ENCODE results near the gene MIA. TPM values are rescaled to one million over a fixed set of nuclear protein-coding genes. Genes with fewer than 3 reads are reported as not detected.
"Not testable (repeated sequence)": the region's sequence is repeated elsewhere in the genome, so short reads cannot be mapped to it uniquely, and the experiment has no call there.

MIA gene
- total RNA-seq, 2 experiments from 2014 or later, result 1.00 TPM; not detected in 1

DNA sequence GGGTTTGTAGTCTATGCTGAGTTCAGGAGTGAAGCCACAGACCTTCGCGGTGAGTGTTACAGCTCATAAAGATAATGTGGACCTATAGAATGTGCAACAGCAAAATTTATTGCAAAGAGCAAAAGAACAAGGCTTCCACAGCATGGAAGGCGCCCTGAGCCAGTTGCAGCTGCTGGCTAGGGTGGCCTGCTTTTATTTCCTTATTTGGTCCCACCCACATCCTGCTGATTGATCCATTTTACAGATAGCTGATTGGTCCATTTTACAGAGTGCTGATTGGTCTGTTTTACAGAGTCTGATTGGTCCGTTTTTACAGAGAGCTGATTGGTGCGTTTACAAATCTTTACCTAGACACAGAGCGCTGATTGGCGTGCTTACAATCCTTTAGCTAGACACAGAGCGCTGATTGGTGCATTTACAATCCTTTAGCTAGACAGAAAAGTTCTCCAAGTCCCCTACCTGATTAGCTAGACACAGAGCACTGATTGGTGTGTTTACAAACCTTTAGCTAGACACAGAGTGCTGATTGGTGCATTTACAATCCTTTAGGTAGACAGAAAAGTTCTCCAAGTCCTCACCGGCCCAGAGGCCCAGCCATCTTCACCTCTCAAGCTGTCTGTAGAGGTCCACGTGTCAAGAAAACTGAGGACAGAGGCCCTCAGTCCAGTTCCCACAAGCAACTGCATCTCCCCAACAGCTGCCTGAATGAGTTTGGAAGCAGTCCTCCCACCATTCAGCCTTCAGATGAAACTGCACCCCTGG is 4.0 kb upstream of the MIA start:
- H3K36me3 Mint-ChIP-seq, result peaks cover 24% of the 10 kb centered on the region
- DNase-seq; H3K4me3 Mint-ChIP-seq; H3K27ac Mint-ChIP-seq; H3K9me3 Mint-ChIP-seq; intact Hi-C loops (cut with micrococcal nuclease); H3K27me3 Mint-ChIP-seq: not testable (repeated sequence)
- POLR2A ChIA-PET, result interaction anchor here (1.5 kb wide), 1 partner anchor 21 kb away, joined by 7 read pairs; the partner anchor contains the start of gene ACTMAP
- peaks cover 15% of the 10 kb centered on the region for H3K4me1 Mint-ChIP-seq (ENCODE audit: low read depth)
- CTCF ChIA-PET, result interaction anchor here (1.1 kb wide), 1 partner anchor 36 kb away, joined by 4 read pairs; no protein-coding TSS in a partner anchor

DNA sequence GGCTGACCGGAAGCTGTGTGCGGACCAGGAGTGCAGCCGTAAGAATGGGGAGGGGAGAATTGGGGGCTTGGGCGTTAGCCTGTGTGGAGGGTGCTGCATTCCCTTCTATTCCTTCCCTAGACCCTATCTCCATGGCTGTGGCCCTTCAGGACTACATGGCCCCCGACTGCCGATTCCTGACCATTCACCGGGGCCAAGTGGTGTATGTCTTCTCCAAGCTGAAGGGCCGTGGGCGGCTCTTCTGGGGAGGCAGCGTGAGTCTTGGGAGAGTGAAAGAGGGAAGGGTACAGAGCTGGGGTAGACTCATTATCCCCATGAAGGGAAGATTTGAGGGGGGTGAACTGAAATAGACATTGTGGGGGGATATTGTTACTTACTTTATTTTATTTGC is 306 bp downstream of the MIA start:
- Mint-ChIP-seq H3K4me1 (ENCODE audit: low read depth) (peaks cover 38% of the 10 kb centered on the region), H3K9me3 (peaks cover 4% of the 10 kb centered on the region), H3K36me3 (peaks cover 5% of the 10 kb centered on the region), H3K27ac (peak overlapping the region; percentile 38), H3K27me3 (no peaks in the 10 kb centered on the region), H3K4me3 (no peak overlapping the region)
- DNase-seq, result no peak
- intact Hi-C loops (cut with micrococcal nuclease), result no loop called here
- CTCF ChIA-PET, result no interaction called here
- POLR2A ChIA-PET, result interaction anchor here (1.0 to 3.9 kb wide), 2 partner anchors 9 to 20 kb away, joined by 4 to 31 read pairs; no protein-coding TSS in a partner anchor

DNA sequence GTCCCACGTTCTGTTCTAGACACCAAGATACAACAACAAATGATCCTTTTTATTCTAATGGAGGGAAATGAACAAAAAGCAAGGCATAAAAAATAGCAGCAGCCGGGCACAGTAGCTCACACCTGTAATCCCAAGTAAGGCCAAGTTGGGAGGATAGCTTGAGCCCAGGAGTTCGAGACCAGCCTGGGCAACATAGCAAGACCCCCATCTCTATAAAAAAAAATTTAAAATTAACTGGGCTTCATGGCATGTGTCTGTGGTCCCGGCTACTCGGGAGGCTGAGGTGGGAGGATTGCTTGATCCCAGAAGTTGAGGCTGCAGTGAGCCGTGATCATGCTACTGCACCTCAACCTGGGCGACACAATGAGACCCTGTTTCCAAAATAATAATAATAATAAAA is 1.0 kb downstream of the MIA start:
- Mint-ChIP-seq H3K27ac (no peak overlapping the region), H3K4me1 (ENCODE audit: low read depth) (peaks cover 37% of the 10 kb centered on the region), H3K4me3 (no peak overlapping the region), H3K36me3 (peaks cover 2% of the 10 kb centered on the region), H3K9me3 (no peaks in the 10 kb centered on the region), H3K27me3 (no peaks in the 10 kb centered on the region)
- POLR2A ChIA-PET, result interaction anchor here (1.0 to 3.9 kb wide), 5 partner anchors 10 to 85 kb away, joined by 4 to 54 read pairs (median 23); partner anchors contain the start of genes ACTMAP, EGLN2 and SNRPA
- intact Hi-C loops (cut with micrococcal nuclease), result no loop called here
- CTCF ChIA-PET, result interaction anchor here (1.3 to 3.0 kb wide), 4 partner anchors 10 to 113 kb away, joined by 3 to 37 read pairs (median 9); no protein-coding TSS in a partner anchor
- no peak for DNase-seq

DNA sequence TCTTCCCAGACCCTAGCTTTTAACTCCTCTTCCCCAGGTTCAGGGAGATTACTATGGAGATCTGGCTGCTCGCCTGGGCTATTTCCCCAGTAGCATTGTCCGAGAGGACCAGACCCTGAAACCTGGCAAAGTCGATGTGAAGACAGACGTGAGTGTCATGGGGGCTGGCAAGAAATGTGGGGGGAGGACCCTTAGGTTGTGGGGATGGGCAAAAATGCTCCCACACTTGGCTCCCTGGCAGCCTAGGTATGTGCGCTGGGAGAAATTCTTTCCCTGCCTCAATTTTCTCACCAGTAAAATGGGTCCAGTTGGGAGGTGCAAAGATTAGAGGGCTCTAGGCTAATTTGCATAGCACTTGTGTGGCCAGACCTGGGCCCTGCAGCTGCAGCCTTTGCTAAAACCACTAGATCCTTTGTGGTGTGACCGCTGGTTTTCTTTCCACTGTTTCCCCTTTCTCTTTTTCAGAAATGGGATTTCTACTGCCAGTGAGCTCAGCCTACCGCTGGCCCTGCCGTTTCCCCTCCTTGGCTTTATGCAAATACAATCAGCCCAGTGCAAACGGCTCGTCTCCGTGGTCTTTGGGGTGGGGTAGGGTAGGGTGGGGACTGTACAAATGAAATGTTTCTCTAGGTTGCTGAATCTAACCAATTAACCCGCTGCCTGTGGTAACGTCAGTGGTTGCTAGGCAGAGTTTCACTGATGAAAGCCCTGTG is 1.8 kb downstream of the MIA start:
- ChIA-PET CTCF (interaction anchor here (0.9 to 3.0 kb wide), 12 partner anchors 9 to 532 kb away, joined by 3 to 38 read pairs (median 8); partner anchors contain the start of genes ACTMAP and EGLN2), POLR2A (interaction anchor here (1.1 to 3.9 kb wide), 10 partner anchors 21 to 486 kb away, joined by 4 to 54 read pairs (median 10); partner anchors contain the start of genes ACTMAP, COQ8B, EGLN2 and ITPKC)
- peak; percentile 96 for DNase-seq
- no peaks in the 10 kb centered on the region for H3K9me3 Mint-ChIP-seq
- peak overlapping the region; percentile 91 for H3K4me3 Mint-ChIP-seq
- H3K27me3 Mint-ChIP-seq, result no peaks in the 10 kb centered on the region
- H3K36me3 Mint-ChIP-seq, result peaks cover 6% of the 10 kb centered on the region
- peak overlapping the region; percentile 92 for H3K27ac Mint-ChIP-seq
- intact Hi-C loops (cut with micrococcal nuclease), result loop anchor here (1.0 kb wide), 2 partner anchors 22 to 61 kb away; partner anchors contain the start of gene COQ8B
- H3K4me1 Mint-ChIP-seq (ENCODE audit: low read depth), result peaks cover 37% of the 10 kb centered on the region

DNA sequence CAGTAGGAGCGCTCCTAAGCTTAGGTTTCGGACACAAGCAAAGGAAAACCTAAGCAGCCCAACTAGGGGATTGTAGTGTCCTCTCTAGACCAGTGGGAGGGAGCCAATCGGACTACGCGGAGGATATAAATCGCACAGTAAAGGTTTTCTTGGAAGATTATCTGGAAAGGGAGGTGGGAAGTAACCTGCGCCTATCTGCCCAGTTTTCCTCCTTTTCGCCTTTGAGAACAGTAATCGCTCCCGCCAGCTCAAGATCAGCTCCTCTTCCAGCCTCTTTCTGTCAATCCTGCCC is 2.3 kb downstream of the MIA start:
- CTCF ChIA-PET, result interaction anchor here (0.9 to 3.0 kb wide), 13 partner anchors 9 to 531 kb away, joined by 3 to 38 read pairs (median 8); partner anchors contain the start of genes ACTMAP and EGLN2
- peaks cover 37% of the 10 kb centered on the region for H3K4me1 Mint-ChIP-seq (ENCODE audit: low read depth)
- intact Hi-C loops (cut with micrococcal nuclease), result loop anchor here (1.0 kb wide), 2 partner anchors 22 to 61 kb away; partner anchors contain the start of gene COQ8B
- H3K9me3 Mint-ChIP-seq, result no peaks in the 10 kb centered on the region
- DNase-seq, result no peak
- no peaks in the 10 kb centered on the region for H3K27me3 Mint-ChIP-seq
- POLR2A ChIA-PET, result interaction anchor here (0.9 to 3.9 kb wide), 12 partner anchors 16 to 486 kb away, joined by 3 to 54 read pairs (median 5); partner anchors contain the start of genes ACTMAP, COQ8B, EGLN2 and ITPKC
- H3K27ac Mint-ChIP-seq, result peak overlapping the region; percentile 92
- H3K4me3 Mint-ChIP-seq, result peak overlapping the region; percentile 91
- H3K36me3 Mint-ChIP-seq, result peaks cover 8% of the 10 kb centered on the region

DNA sequence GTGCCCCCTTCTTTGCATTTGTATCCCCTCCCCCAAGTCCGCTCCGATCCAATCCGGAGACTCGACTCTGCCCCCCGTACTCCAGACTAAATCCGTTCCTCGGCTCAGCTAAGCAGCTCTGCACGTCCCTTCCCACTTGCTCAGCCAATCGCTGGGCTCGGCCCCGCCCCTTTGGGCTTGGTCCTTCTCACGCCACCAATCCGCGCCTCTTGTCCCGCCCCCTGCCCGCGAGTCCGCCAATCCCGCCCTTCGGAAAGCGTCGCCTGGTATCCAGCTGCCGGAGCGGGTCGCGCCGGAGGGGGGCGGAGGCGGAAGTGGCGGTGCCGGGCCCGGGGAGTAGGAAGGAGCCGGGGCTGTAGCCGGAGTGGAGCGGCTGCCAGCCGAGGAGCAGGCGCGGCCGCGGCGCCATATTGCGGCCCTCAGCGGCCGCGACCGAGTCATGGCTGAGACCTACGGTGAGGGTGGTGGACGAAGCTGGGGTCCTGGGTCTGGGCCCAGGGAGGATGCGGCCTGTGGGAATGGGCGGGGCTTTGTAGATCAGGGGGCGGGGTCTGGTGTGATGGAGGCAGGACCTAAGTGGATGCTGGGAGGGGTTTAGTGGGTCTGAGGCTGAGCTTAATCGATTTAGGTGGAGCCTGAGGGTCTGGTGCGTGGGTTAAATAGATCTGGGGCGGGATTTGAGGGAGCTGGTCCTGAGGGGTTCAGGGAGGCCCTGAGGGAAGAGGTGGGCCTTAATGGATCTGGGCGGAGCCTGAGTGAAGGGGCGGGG is 2.8 kb downstream of the MIA start, which contains the start of gene RAB4B:
TSS of gene RAB4B (plus strand) at position 311 of the 769 bp plus-strand sequence. CDS start at position 440, 129 bp downstream.
- Mint-ChIP-seq H3K27me3 (no peaks in the 10 kb centered on the region), H3K36me3 (peaks cover 8% of the 10 kb centered on the region), H3K4me1 (ENCODE audit: low read depth) (peaks cover 37% of the 10 kb centered on the region), H3K27ac (peak within 1 kb of the TSS; percentile 92), H3K4me3 (peak within 1 kb of the TSS; percentile 91), H3K9me3 (no peaks in the 10 kb centered on the region)
- ChIA-PET POLR2A (interaction anchor here (0.9 to 3.9 kb wide), 14 partner anchors 15 to 485 kb away, joined by 3 to 54 read pairs (median 5); partner anchors contain the start of genes ACTMAP, COQ8B, EGLN2 and ITPKC), CTCF (interaction anchor here (0.9 to 3.0 kb wide), 14 partner anchors 18 to 531 kb away, joined by 3 to 38 read pairs (median 7); partner anchors contain the start of genes ACTMAP and EGLN2)
- DNase-seq, result peak; percentile 100
- intact Hi-C loops (cut with micrococcal nuclease), result loop anchor here (1.0 to 2.0 kb wide), 7 partner anchors 20 to 163 kb away; partner anchors contain the start of genes ACTMAP and COQ8B

DNA sequence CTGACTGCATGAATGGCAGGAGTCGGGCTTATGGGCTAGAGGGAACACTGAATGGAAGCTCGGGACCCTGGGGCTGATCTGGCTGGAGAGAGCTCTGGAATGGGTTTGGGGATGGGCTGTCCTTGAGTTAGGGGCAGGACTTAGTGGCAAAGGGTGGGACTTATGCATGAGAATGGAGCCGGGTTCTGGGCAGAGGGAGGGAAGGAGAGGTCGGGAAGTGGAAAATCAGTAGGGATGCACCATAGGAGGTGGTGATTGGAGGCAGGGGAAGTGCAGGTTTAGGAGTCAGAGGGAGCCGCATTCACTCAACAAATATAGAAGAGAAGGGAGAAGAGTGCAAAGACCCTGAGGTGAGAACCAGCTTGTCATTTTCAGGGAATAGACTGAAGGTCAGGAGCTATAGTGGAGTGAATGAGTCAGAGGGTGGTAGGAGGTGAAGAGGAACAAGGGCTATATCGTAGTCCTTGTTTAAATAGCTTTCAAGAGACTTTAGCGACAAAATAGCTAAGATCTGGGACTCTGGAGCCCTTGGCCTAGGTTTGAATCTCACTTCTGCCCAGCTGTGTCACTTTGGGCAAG is 3.5 kb downstream of the MIA start:
- ChIA-PET CTCF (interaction anchor here (0.5 to 3.0 kb wide), 10 partner anchors 12 to 144 kb away, joined by 3 to 38 read pairs (median 9); partner anchors contain the start of genes ACTMAP and EGLN2), POLR2A (interaction anchor here (0.9 to 3.9 kb wide), 9 partner anchors 14 to 485 kb away, joined by 3 to 54 read pairs (median 14); partner anchors contain the start of genes ACTMAP, COQ8B, EGLN2 and ITPKC)
- Mint-ChIP-seq H3K27ac (peak overlapping the region; percentile 92), H3K9me3 (no peaks in the 10 kb centered on the region), H3K27me3 (no peaks in the 10 kb centered on the region), H3K36me3 (peaks cover 8% of the 10 kb centered on the region), H3K4me3 (peak overlapping the region; percentile 91), H3K4me1 (ENCODE audit: low read depth) (peaks cover 37% of the 10 kb centered on the region)
- intact Hi-C loops (cut with micrococcal nuclease), result loop anchor here (1.0 to 2.0 kb wide), 5 partner anchors 20 to 164 kb away; partner anchors contain the start of gene ACTMAP
- no peak for DNase-seq

DNA sequence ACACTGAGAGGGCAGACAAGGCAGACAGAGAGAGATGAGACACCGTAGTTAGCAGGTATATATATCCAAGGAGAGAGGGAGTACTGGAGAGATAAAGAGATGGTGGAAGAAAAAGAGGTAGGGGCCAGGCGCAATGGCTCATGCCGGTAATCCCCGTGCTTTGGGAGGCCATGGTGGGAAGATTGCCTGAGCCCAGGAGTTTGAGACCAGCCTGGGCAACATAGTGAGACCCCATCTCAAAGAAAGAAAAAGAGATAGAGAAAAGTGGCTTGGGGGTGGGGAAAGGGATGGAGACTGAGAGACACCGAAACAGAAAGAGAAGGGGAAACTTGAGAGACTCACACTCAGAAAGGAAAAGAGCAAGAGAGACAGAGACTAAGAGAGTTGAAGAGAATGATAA is 5.3 kb downstream of the MIA start:
- Mint-ChIP-seq H3K27ac (peak overlapping the region; percentile 1), H3K9me3 (no peaks in the 10 kb centered on the region), H3K27me3 (no peaks in the 10 kb centered on the region), H3K4me3 (no peak overlapping the region), H3K36me3 (peaks cover 10% of the 10 kb centered on the region), H3K4me1 (ENCODE audit: low read depth) (peaks cover 40% of the 10 kb centered on the region)
- intact Hi-C loops (cut with micrococcal nuclease), result no loop called here
- CTCF ChIA-PET, result no interaction called here
- no peak for DNase-seq
- POLR2A ChIA-PET, result no interaction called here

DNA sequence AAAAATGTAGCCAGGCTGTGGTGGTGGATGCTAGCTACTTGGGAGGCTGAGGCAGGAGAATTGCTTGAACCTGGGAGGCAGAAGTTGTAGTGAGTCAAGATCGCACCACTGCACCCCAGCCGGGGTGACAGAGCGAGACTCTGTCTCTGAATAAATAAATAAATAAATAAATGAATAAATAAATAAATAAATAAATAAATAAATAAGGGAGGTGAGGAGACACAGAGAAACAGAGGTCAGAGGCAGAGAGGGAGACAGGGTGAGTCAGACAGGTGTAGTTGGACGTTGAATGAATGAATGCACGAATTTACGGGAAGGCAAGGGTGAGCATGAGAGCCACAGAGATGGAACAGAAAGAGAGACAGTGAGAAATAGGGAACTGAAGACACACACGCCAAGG is 5.8 kb downstream of the MIA start:
- no peak for DNase-seq
- Mint-ChIP-seq H3K27ac (no peak overlapping the region), H3K36me3 (peaks cover 10% of the 10 kb centered on the region), H3K4me1 (ENCODE audit: low read depth) (peaks cover 39% of the 10 kb centered on the region), H3K27me3 (no peaks in the 10 kb centered on the region), H3K9me3 (no peaks in the 10 kb centered on the region), H3K4me3 (no peak overlapping the region)
- intact Hi-C loops (cut with micrococcal nuclease), result no loop called here
- ChIA-PET CTCF (no interaction called here), POLR2A (no interaction called here)

DNA sequence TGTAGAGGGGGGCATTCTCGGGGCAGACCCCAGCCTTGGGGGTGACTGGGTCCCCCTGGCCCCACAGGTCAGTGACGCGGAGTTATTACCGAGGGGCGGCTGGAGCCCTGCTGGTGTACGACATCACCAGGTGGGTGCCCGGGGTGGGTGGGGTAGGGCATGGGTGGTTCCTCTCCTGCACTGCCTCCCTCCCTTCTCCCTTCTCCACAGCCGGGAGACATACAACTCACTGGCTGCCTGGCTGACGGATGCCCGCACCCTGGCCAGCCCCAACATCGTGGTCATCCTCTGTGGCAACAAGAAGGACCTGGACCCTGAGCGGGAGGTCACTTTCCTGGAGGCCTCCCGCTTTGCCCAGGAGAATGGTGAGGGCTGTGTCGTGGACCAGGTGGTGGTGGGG is 8.4 kb downstream of the MIA start:
- H3K27ac Mint-ChIP-seq, result no peak overlapping the region
- no peaks in the 10 kb centered on the region for H3K9me3 Mint-ChIP-seq
- ChIA-PET POLR2A (no interaction called here), CTCF (no interaction called here)
- no peak for DNase-seq
- H3K4me3 Mint-ChIP-seq, result no peak overlapping the region
- H3K27me3 Mint-ChIP-seq, result no peaks in the 10 kb centered on the region
- H3K4me1 Mint-ChIP-seq (ENCODE audit: low read depth), result peaks cover 24% of the 10 kb centered on the region
- intact Hi-C loops (cut with micrococcal nuclease), result no loop called here
- peaks cover 12% of the 10 kb centered on the region for H3K36me3 Mint-ChIP-seq

DNA sequence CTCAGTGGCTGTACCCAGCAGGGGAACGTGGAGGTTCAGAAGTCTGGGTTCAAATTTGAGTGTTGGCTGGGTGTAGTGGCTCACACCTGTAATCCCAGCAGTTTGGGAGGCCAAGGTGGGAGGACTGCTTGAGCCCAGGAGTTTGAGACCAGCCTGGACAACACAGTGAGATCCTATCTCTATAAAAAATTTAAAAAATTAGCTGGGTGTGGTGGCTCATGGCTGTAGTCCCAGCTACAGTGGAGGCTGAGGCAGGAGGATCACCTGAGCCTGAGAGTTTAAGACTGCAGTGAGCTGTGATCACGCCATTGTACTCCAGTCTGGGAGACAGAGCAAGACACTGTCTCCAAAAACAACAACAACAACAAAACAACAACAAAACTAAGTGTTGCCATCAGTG is 8.8 kb downstream of the MIA start:
- H3K9me3 Mint-ChIP-seq; CTCF ChIA-PET; intact Hi-C loops (cut with micrococcal nuclease); DNase-seq; POLR2A ChIA-PET; H3K4me3 Mint-ChIP-seq; H3K27me3 Mint-ChIP-seq: not testable (repeated sequence)
- Mint-ChIP-seq H3K36me3 (peaks cover 12% of the 10 kb centered on the region), H3K27ac (peak overlapping the region; percentile 23), H3K4me1 (ENCODE audit: low read depth) (peaks cover 20% of the 10 kb centered on the region)

Measured in activated CD4-positive, alpha-beta memory T cell treated with anti-CD3 and anti-CD28 coated beads for 36 hours (primary cell).